GM12801 (cell line): Measurements from ENCODE around the gene ERC2.

Experiments used
- CTCF ChIP-seq: IDR thresholded peaks from one replicate; pipeline ENCODE4 v1.5.1; 2011; ENCODE audit warnings: control low read depth; ENCODE audit not compliant: insufficient read length; ENCODE audit errors: extremely low read depth

ERC2 gene

GRCh38 chr3:55852326-55852725, 615.9 kb downstream of the ERC2 start:
- no peak for TF ChIP-seq CTCF

- TF ChIP-seq CTCF = no peak
These were observed 626.1 kb downstream of the ERC2 start for GRCh38 chr3:55842204-55842603.

GRCh38 chr3:55828712-55829111, 639.6 kb downstream of the ERC2 start:
- TF ChIP-seq CTCF = no peak

GRCh38 chr3:55827786-55828185, 640.5 kb downstream of the ERC2 start:
- no peak for TF ChIP-seq CTCF

GRCh38 chr3:55826731-55827496, 641.4 kb downstream of the ERC2 start:
- no peak for TF ChIP-seq CTCF

- TF ChIP-seq CTCF = no peak
These were observed 642.2 kb downstream of the ERC2 start for GRCh38 chr3:55826097-55826496.

- TF ChIP-seq CTCF = no peak
These were observed 643.9 kb downstream of the ERC2 start for GRCh38 chr3:55824406-55824805.

- no peak for TF ChIP-seq CTCF
These were observed 644.4 kb downstream of the ERC2 start for GRCh38 chr3:55823829-55824228.
